Uterus (tissue), 2 donors: Measurements from ENCODE around the gene OR2T11.

ENCODE experiments used
- CTCF ChIP-seq, 4 experiments: fragments of 200-600 bp in 2 of 4; fragments of 450-650 bp in 2 of 4; sonication (generic) in 2 of 4; IDR thresholded peaks; one replicate each; pipeline ENCODE4 v1.5.1; 2016 to 2019; ENCODE audit warnings: antibody characterized with exemption in 4 of 4, mild to moderate bottlenecking in 2 of 4, moderate library complexity in 1 of 4
- POLR2A ChIP-seq, 2 donors: fragments of 450-650 bp; IDR thresholded peaks; one replicate each; pipeline ENCODE4 v1.6.1; 2016; ENCODE audit warnings: antibody characterized with exemption in 2 of 2, mild to moderate bottlenecking in 1 of 2, moderate library complexity in 1 of 2

GRCh38 chr1:248681651-248682050 lies 46.8 kb upstream of the OR2T11 start:
- TF ChIP-seq POLR2A (IDR thresholded peaks at IDR 0.05) (no peak), CTCF (IDR thresholded peaks at IDR 0.05) (no peak)
